IMR-90 (cell line): ENCODE results near the gene PDLIM4. TPM values are rescaled to one million over a fixed set of nuclear protein-coding genes. Genes with fewer than 3 reads are reported as not detected.
A peak's percentile ranks its signal among the peaks of the same experiment; 100 is the strongest.

ENCODE experiments used
- ATAC-seq: fragments of 200-7000 bp; cut with Tn5 transposase; 2 replicates; pipeline ENCODE4 v1.9.1; 2020; ENCODE audit warnings: low read depth, mild to moderate bottlenecking, moderate library complexity
- BruUV-seq: library from RNA; stranded (reverse); fragments of 400-500 nt; replicated peaks from 2 replicates; lab custom pipeline; 2021; lab: Mats Ljungman, UMichigan
- CTCF ChIA-PET: fragments of 300-600 bp; formaldehyde crosslinking; extraction: SDS; loops from one replicate; lab custom pipeline; 2021; ENCODE audit warnings: antibody characterized with exemption; lab: Yijun Ruan, JAX
- POLR2A ChIA-PET: fragments of 300-600 bp; sonication (Branson Sonifier 250); formaldehyde crosslinking; loops from one replicate; lab custom pipeline; 2022; ENCODE audit warnings: antibody characterized with exemption; ENCODE audit not compliant: unreplicated experiment; lab: Charles Lee
- DNase-seq: peaks from one replicate; pipeline ENCODE4 v3.0.0; 2013
- H2AFZ ChIP-seq: replicated peaks from 2 replicates; pipeline ENCODE3; 2013; ENCODE audit warnings: low read length, mild to moderate bottlenecking; ENCODE audit not compliant: poor library complexity
- H2AK5ac ChIP-seq: 2 replicates; pipeline ENCODE4 v1.6.1; 2013; ENCODE audit warnings: low read depth, low read length, inconsistent platforms
- H2AK9ac ChIP-seq: replicated peaks from 2 replicates; pipeline ENCODE3; 2013; ENCODE audit warnings: mild to moderate bottlenecking, low read depth, low read length, moderate library complexity; ENCODE audit not compliant: poor library complexity
- H2BK120ac ChIP-seq: 2 replicates; pipeline ENCODE4 v1.6.1; 2013; ENCODE audit warnings: low read depth, low read length, inconsistent platforms
- H2BK15ac ChIP-seq: 3 replicates; pipeline ENCODE4 v1.6.1; 2013; ENCODE audit warnings: low read depth, low read length, inconsistent platforms
- H2BK20ac ChIP-seq: 2 replicates; pipeline ENCODE4 v1.6.1; 2013; ENCODE audit warnings: low read depth, mild to moderate bottlenecking, inconsistent platforms, low read length, moderate library complexity
- H2BK5ac ChIP-seq: 2 replicates; pipeline ENCODE4 v1.6.1; 2013; ENCODE audit warnings: mild to moderate bottlenecking, low read depth, low read length, inconsistent platforms; ENCODE audit not compliant: poor library complexity, severe bottlenecking
- H3K14ac ChIP-seq: replicated peaks from 2 replicates; pipeline ENCODE4 v1.6.1; 2013; ENCODE audit warnings: low read depth, low read length, inconsistent platforms
- H3K18ac ChIP-seq: 2 replicates; pipeline ENCODE4 v1.6.1; 2013; ENCODE audit warnings: low read depth, low read length, control low read depth
- H3K23ac ChIP-seq: 2 replicates; pipeline ENCODE4 v1.6.1; 2013; ENCODE audit warnings: low read depth, low read length, inconsistent platforms
- H3K27ac ChIP-seq: 2 replicates; pipeline ENCODE4 v1.5.1; 2013; ENCODE audit warnings: mild to moderate bottlenecking, control low read depth, low read length; ENCODE audit not compliant: insufficient read depth
- H3K27me3 ChIP-seq: 2 replicates; pipeline ENCODE4 v1.6.1; 2013; ENCODE audit warnings: low read length; ENCODE audit not compliant: control insufficient read depth, insufficient read depth
- H3K36me3 ChIP-seq: 2 replicates; pipeline ENCODE4 v1.6.1; 2013; ENCODE audit warnings: low read length, mixed read lengths; ENCODE audit not compliant: control insufficient read depth, insufficient read depth
- H3K4ac ChIP-seq: 2 replicates; pipeline ENCODE4 v1.6.1; 2013; ENCODE audit warnings: low read depth, low read length, inconsistent platforms
- H3K4me1 ChIP-seq: 2 replicates; pipeline ENCODE4 v1.6.1; 2013; ENCODE audit warnings: low read length, mixed read lengths; ENCODE audit not compliant: control insufficient read depth, insufficient read depth
- H3K4me2 ChIP-seq: 2 replicates; pipeline ENCODE4 v1.6.1; 2013; ENCODE audit warnings: low read depth, mild to moderate bottlenecking, control low read depth, low read length, moderate library complexity
- H3K4me3 ChIP-seq: 2 replicates; pipeline ENCODE4 v1.5.1; 2013; ENCODE audit warnings: low read depth, mild to moderate bottlenecking, control low read depth, low read length, moderate library complexity; ENCODE audit not compliant: insufficient read depth
- H3K56ac ChIP-seq: 2 replicates; pipeline ENCODE4 v1.6.1; 2013; ENCODE audit warnings: low read length, inconsistent platforms; ENCODE audit not compliant: insufficient read depth; ENCODE audit errors: extremely low read depth
- H3K79me1 ChIP-seq, 2 experiments: 2 replicates each; pipeline ENCODE4 v1.6.1; 2013; ENCODE audit warnings: low read length in 2 of 2, inconsistent platforms in 1 of 2, low read depth in 1 of 2
- H3K9ac ChIP-seq: 2 replicates; pipeline ENCODE4 v1.6.1; 2013; ENCODE audit warnings: low read depth, low read length, control low read depth
- H3K9me1 ChIP-seq: 2 replicates; pipeline ENCODE4 v1.6.1; 2013; ENCODE audit warnings: low read length, inconsistent platforms; ENCODE audit not compliant: insufficient read depth
- H3K9me3 ChIP-seq: 2 replicates; pipeline ENCODE4 v1.6.1; 2013; ENCODE audit warnings: low read length; ENCODE audit not compliant: control insufficient read depth, insufficient read depth
- H4K20me1 ChIP-seq: 2 replicates; pipeline ENCODE4 v1.6.1; 2013; ENCODE audit warnings: low read length, inconsistent platforms; ENCODE audit not compliant: insufficient read depth
- H4K5ac ChIP-seq: 2 replicates; pipeline ENCODE4 v1.6.1; 2013; ENCODE audit warnings: mild to moderate bottlenecking, low read depth, low read length, control low read depth
- H4K8ac ChIP-seq, 2 experiments: 2 replicates each; pipeline ENCODE4 v1.6.1; 2013; ENCODE audit warnings: low read depth in 2 of 2, low read length in 2 of 2, control low read depth in 1 of 2, inconsistent platforms in 1 of 2
- H4K91ac ChIP-seq: 2 replicates; pipeline ENCODE4 v1.6.1; 2013; ENCODE audit warnings: low read depth, low read length, inconsistent platforms; ENCODE audit not compliant: insufficient read depth
- BHLHE40 ChIP-seq: fragments of 150-350 bp; IDR thresholded peaks from 2 replicates; pipeline ENCODE4 v1.6.1; 2016; ENCODE audit warnings: mild to moderate bottlenecking, low read depth, low read length
- CEBPB ChIP-seq: IDR thresholded peaks from 2 replicates; pipeline ENCODE4 v1.6.1; 2012; ENCODE audit warnings: low read depth, low read length, improper control_type of control experiment
- CTCF ChIP-seq: conservative IDR thresholded peaks from 2 replicates; pipeline ENCODE4 v1.5.1; 2012; ENCODE audit warnings: mild to moderate bottlenecking, low read depth, low read length, improper control_type of control experiment
- MAFK ChIP-seq: IDR thresholded peaks from 2 replicates; pipeline ENCODE4 v1.6.1; 2012; ENCODE audit warnings: low read depth, low read length, improper control_type of control experiment
- MAZ ChIP-seq: IDR thresholded peaks from 2 replicates; pipeline ENCODE4 v1.6.1; 2012; ENCODE audit warnings: low read depth, mild to moderate bottlenecking, low read length, improper control_type of control experiment, moderate library complexity, borderline replicate concordance
- MXI1 ChIP-seq: IDR thresholded peaks from 2 replicates; pipeline ENCODE4 v1.6.1; 2012; ENCODE audit warnings: low read depth, mild to moderate bottlenecking, low read length, moderate library complexity, borderline replicate concordance
- NFE2L2 ChIP-seq: fragments of 150-350 bp; IDR thresholded peaks from 2 replicates; pipeline ENCODE4 v1.6.1; 2016; ENCODE audit warnings: low read depth, mild to moderate bottlenecking, low read length
- POLR2A ChIP-seq: IDR thresholded peaks from 2 replicates; pipeline ENCODE4 v1.6.1; 2012; ENCODE audit warnings: mild to moderate bottlenecking, low read depth, low read length
- RAD21 ChIP-seq: IDR thresholded peaks from 2 replicates; pipeline ENCODE4 v1.6.1; 2012; ENCODE audit warnings: low read length, improper control_type of control experiment
- RCOR1 ChIP-seq: IDR thresholded peaks from 2 replicates; pipeline ENCODE4 v1.6.1; 2012; ENCODE audit warnings: mild to moderate bottlenecking, low read length, improper control_type of control experiment; ENCODE audit not compliant: insufficient replicate concordance
- RFX5 ChIP-seq: IDR thresholded peaks from 2 replicates; pipeline ENCODE4 v1.8.0; 2012; ENCODE audit warnings: low read depth, mild to moderate bottlenecking, low read length, moderate library complexity
- SMC3 ChIP-seq: fragments of 150-350 bp; IDR thresholded peaks from 2 replicates; pipeline ENCODE4 v1.6.1; 2016; ENCODE audit warnings: low read depth, mild to moderate bottlenecking, antibody characterized with exemption, low read length, moderate library complexity
- USF2 ChIP-seq: fragments of 150-350 bp; IDR thresholded peaks from 2 replicates; pipeline ENCODE4 v1.6.1; 2017; ENCODE audit warnings: mild to moderate bottlenecking, antibody characterized with exemption, low read length, low read depth
- whole genome bisulfite sequencing, 2 experiments: methylation state at CpG; one replicate each; pipeline versions ENCODE4 v1.1.5 to v1.1.7; 2013; ENCODE audit warnings: missing lambda C conversion rate in 2 of 2; ENCODE audit not compliant: insufficient read length in 1 of 2; ENCODE audit errors: extremely low coverage in 2 of 2; 5-methylcytosine and 5-hydroxymethylcytosine counted together
- dilution Hi-C: fragments of 300-500 bp; cut with HindIII; formaldehyde crosslinking; loops from one replicate; pipeline ENCODE4 v1.14.3; 2018; ENCODE audit warnings: low sequenced_read_pairs; ENCODE audit not compliant: unreplicated experiment
- in situ Hi-C: fragments of 300-500 bp; cut with MboI; formaldehyde crosslinking; loops from 3 replicates; pipeline ENCODE4 v1.14.3; 2019; ENCODE audit warnings: low sequenced_read_pairs, inconsistent platforms, mixed read lengths
- intact Hi-C: fragments of 100-400 bp; cut with micrococcal nuclease; formaldehyde crosslinking; loops from 2 replicates; pipeline ENCODE4 v1.10.0; 2022
- polyA plus RNA-seq, 3 experiments: library from polyadenylated mRNA; depleted of rRNA; stranded (reverse); fragments of >200 nt; gene quantifications; 2 replicates each; pipeline ENCODE4 v1.2.3, GENCODE V29; 2012; ENCODE audit warnings: low replicate concordance in 1 of 3
- total RNA-seq: library from RNA; depleted of rRNA; stranded (reverse); fragments of >200 nt; gene quantifications from 2 replicates; pipeline ENCODE4 v1.2.3, GENCODE V29; 2012

Gene PDLIM4
- total and polyA plus RNA-seq, 2 of the 4 experiments (the other 2 are of a cell fraction): 61.1 to 214 TPM

DNA sequence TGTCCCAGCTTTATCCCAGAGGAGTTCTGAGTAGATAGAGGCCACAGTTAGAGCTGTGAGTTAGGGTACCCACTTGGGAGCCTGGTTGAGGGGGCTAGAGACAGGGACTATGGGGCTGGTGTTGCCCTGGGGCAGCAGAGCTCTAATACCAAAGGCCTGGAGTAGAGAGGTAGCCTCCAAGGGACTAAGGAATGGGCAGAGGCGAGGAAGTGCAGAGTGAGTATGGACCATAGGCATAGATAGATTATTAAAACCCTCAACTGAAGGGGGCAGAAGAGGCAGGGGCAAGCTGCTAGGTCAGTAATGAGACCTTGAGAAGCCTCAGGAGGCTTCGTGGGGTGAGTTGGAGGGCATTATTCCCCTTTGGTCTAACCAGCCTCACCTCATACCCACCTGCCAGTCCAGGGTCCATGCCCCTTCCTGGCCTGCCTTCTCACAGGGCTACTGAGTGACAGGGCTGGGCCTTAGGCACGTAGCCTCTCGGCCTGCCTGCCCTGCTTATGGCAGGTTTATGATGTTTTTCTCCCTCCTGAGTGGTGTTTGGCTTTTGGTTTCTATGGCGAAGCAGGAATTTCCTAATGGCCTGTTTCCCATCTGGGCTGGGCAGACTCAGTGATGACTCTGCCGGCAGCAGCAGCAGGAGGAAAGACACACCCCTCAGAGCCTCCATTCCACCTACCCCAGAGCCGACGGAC, 8.0 kb downstream of the PDLIM4 start:
- H3K27me3 ChIP-seq: no peaks in the 10 kb centered on the region
- peak overlapping the region; percentile 92 for H2AK5ac ChIP-seq
- ATAC-seq (peak; percentile 77), DNase-seq (peak; percentile 96)
- BruUV-seq: no TSS peak
- peaks cover 28 to 94% of the 10 kb centered on the region in 2 experiments for H3K79me1 ChIP-seq
- H3K4me2 ChIP-seq: peak overlapping the region; percentile 17; the same call in 1 of the 2 replicates
- peak overlapping the region; percentile 64 for H2AFZ ChIP-seq
- peak overlapping the region; percentile 42; the same call in 1 of the 2 replicates for H3K27ac ChIP-seq
- ChIA-PET CTCF (interaction anchor here (3.3 kb wide), 1 partner anchor 28 kb away, joined by 18 read pairs; no protein-coding TSS in a partner anchor), POLR2A (interaction anchor here (0.5 to 1.1 kb wide), 2 partner anchors 20 to 50 kb away, joined by 3 to 10 read pairs; no protein-coding TSS in a partner anchor)
- H3K9ac ChIP-seq: no peak overlapping the region
- H2BK15ac ChIP-seq: peak overlapping the region; percentile 16; the same call in 2 of the 3 replicates
- H3K56ac ChIP-seq: no peak overlapping the region; the same call in 1 of the 2 replicates
- peaks cover 23% of the 10 kb centered on the region for H4K20me1 ChIP-seq
- H3K4ac ChIP-seq: peak overlapping the region; percentile 78
- peak overlapping the region; percentile 38 for H3K18ac ChIP-seq
- H3K36me3 ChIP-seq: peaks cover 54% of the 10 kb centered on the region
- peak overlapping the region; percentile 89 for H2AK9ac ChIP-seq
- peak overlapping the region; percentile 1 to 37; a peak in 2 of 4 replicates for H4K8ac ChIP-seq
- peak overlapping the region; percentile 9; the same call in 1 of the 2 replicates for H3K23ac ChIP-seq
- intact Hi-C loops: no loop called here
- peak overlapping the region; percentile 85 for H2BK5ac ChIP-seq
- peaks cover 88% of the 10 kb centered on the region for H3K9me1 ChIP-seq
- peak overlapping the region; percentile 35 for H2BK120ac ChIP-seq
- H3K14ac ChIP-seq: peak overlapping the region; percentile 10
- 0 out of 2 replicates have a peak overlapping the region, but pooled peaks have one; percentile 24 for H2BK20ac ChIP-seq
- in situ Hi-C loops: no loop called here
- WGBS, 2 experiments: no CpG with 5 or more reads among the region's 8 CpGs
- dilution Hi-C loops: no loop called here
- H3K9me3 ChIP-seq: no peaks in the 10 kb centered on the region
- peaks cover 69% of the 10 kb centered on the region for H3K4me1 ChIP-seq
- H3K4me3 ChIP-seq: no peak overlapping the region
- H4K91ac ChIP-seq: peak overlapping the region; percentile 61
- H4K5ac ChIP-seq: peak overlapping the region; percentile 26; the same call in 1 of the 2 replicates
- TF ChIP-seq SMC3: 0 out of 2 replicates have a peak, but pooled peaks have one; percentile 10
- no peak; the same call in 1 of the 2 replicates for TF ChIP-seq RAD21
- TF ChIP-seq NFE2L2: no peak
- no peak for TF ChIP-seq RFX5
- TF ChIP-seq RCOR1: no peak
- no peak for TF ChIP-seq USF2
- TF ChIP-seq POLR2A: peak; percentile 76
- TF ChIP-seq BHLHE40: 0 out of 2 replicates have a peak, but pooled peaks have one; percentile 14
- peak; percentile 55 for TF ChIP-seq CEBPB
- no peak; the same call in 1 of the 2 replicates for TF ChIP-seq CTCF
- TF ChIP-seq MXI1: peak; percentile 49; the same call in 1 of the 2 replicates
- TF ChIP-seq MAZ: peak; percentile 52; the same call in 1 of the 2 replicates
- TF ChIP-seq MAFK: no peak
